GM18858 (cell line): ENCODE data around the gene MAFG.

ENCODE experiments used
- ATAC-seq: cut with Tn5 transposase; IDR thresholded peaks from one replicate; pipeline ENCODE4 v1.9.1; 2021; ENCODE audit not compliant: unreplicated experiment

Gene MAFG

GRCh38 chr17:81869221-81870130 is 58.1 kb downstream of the MAFG start:
- ATAC-seq: no peak

GRCh38 chr17:81868674-81869220 is 58.8 kb downstream of the MAFG start:
- ATAC-seq: no peak
